ENCODE results near the gene PPP1R7.

DNA sequence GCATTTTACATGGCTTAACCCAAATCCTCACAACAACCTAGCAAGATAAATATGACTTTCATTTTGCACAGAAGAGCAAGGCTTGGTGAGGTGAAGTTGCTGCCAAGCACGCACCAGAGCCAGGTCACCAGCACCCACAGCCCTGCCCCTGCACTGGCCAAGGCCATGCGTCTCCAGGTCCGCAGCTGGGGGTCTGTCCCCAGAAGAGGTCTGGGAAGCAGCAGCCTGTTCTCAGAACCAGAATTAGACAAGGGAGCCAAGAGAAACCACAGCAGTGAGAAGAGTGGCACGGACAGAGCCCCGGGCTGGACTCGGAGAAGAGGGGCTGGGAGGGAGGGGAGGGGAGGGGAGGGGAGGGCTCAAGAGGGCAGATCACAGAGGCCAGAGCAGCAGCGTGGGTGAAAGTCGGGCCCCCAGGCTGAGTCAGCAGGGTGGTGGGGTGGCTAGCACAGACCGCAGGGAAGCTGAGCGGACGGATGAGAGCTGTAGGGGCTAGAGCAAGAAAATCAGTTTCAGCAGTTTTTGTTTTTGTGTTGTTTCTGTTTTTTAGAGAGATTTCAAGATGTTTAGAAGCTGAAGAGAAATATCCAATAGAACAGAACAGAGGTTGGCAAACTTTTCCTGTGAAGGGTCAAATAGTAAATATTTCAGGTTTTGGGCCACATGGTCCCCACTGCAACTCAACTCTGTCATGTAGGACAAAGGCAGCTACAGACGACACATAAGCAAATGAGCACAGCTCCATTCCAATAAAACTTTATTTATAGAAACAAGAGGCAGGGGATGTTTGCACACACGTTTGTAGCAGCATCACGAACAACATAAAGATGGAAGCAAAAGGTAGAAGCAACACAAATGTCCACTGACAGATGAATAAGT lies 40.8 kb upstream of the PPP1R7 start:
- TF ChIP-seq CTCF (IDR thresholded peaks at IDR 0.05) (no peak), POLR2A (IDR thresholded peaks at IDR 0.05) (no peak)
